Thymus (tissue), 11 donors: ENCODE results near the gene NLRC5. TPM values are rescaled to one million over a fixed set of nuclear protein-coding genes. Genes with fewer than 3 reads are reported as not detected.
A peak's percentile ranks its signal among the peaks of the same experiment; 100 is the strongest.

Source experiments
- DNase-seq, 9 donors: peaks; one replicate each; pipeline ENCODE4 v3.0.0-alpha.2; 2013; ENCODE audit warnings: low spot score in 9 of 9, low read depth in 6 of 9, missing footprints in 1 of 9
- H3K27ac ChIP-seq, 2 donors: one replicate each; pipeline ENCODE4 v1.5.1; 2013; ENCODE audit warnings: control low read depth in 1 of 2, low read depth in 1 of 2, low read length in 1 of 2, mild to moderate bottlenecking in 1 of 2, moderate library complexity in 1 of 2
- H3K27me3 ChIP-seq, 2 donors: one replicate each; pipeline ENCODE4 v1.5.1; 2013; ENCODE audit warnings: low read length in 1 of 2; ENCODE audit not compliant: control insufficient read depth in 2 of 2, insufficient read depth in 1 of 2
- H3K36me3 ChIP-seq, 2 donors: one replicate each; pipeline ENCODE4 v1.5.1; 2013; ENCODE audit warnings: low read length in 1 of 2, mild to moderate bottlenecking in 1 of 2, moderate library complexity in 1 of 2; ENCODE audit not compliant: control insufficient read depth in 2 of 2, insufficient read depth in 2 of 2
- H3K4me1 ChIP-seq, 2 donors: one replicate each; pipeline ENCODE4 v1.5.1; 2013; ENCODE audit warnings: low read length in 2 of 2; ENCODE audit not compliant: control insufficient read depth in 2 of 2, insufficient read depth in 2 of 2
- H3K4me3 ChIP-seq, 2 donors: one replicate each; pipeline ENCODE4 v1.5.1; 2013; ENCODE audit warnings: low read length in 2 of 2, control low read depth in 1 of 2, mild to moderate bottlenecking in 1 of 2
- H3K9me3 ChIP-seq, 2 donors: one replicate each; pipeline ENCODE4 v1.5.1; 2013; ENCODE audit warnings: low read length in 1 of 2, mild to moderate bottlenecking in 1 of 2; ENCODE audit not compliant: control insufficient read depth in 2 of 2, insufficient read depth in 1 of 2
- WGBS: extraction: QIAGEN DNeasy Blood & Tissue Kit; methylation state at CpG from one replicate; pipeline ENCODE4 v1.1.7; 2013; 5-methylcytosine and 5-hydroxymethylcytosine counted together
- polyA plus RNA-seq: library from polyadenylated mRNA; stranded (reverse); fragments of 200-250 nt; gene quantifications from one replicate; pipeline ENCODE4 v1.2.3, GENCODE V29; 2013
- total RNA-seq: library from RNA; stranded (reverse); fragments of 120-200 nt; gene quantifications from one replicate; pipeline ENCODE4 v1.2.4, GENCODE V29; 2013
- donor health status: healthy.

NLRC5 gene
- total and polyA plus RNA-seq, 2 donors = 23.3 to 63.9 TPM

- Histone ChIP-seq H3K9me3 (no peaks in the 10 kb centered on the region), H3K27ac (peak overlapping the region in 1 of 2 donors; percentile 11), H3K4me3 (no peak overlapping the region), H3K27me3 (no peaks in the 10 kb centered on the region), H3K36me3 (peaks cover 33 to 41% of the 10 kb centered on the region in 2 donors), H3K4me1 (peaks cover 0 to 11% of the 10 kb centered on the region in 2 donors)
- WGBS = 95% methylated on average over 10 of the region's 10 CpGs
- DNase-seq = no peak
These were observed 42.4 kb upstream of the NLRC5 start for GRCh38 chr16:56946767-56947603.

DNA sequence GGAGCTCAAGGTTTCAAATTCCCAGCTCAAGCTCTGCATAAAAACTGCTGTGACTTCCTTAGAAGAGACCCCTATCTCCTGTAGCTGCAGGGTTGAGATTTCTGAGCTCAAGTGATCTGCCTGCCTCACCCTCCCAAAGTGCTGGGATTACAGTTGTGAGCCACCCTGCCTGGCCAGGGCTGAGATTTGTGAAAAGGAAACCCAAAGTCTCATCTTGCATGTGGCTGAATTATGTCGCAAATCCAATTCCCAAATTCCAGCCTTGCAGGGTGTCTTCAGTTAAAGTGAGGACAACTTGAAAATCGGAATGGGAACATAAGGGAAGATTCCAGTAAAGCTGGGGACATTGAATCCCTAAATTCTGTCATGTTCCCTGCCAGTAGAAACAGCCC lies 41.8 kb upstream of the NLRC5 start:
- H3K9me3 ChIP-seq = no peaks in the 10 kb centered on the region
- H3K27me3 ChIP-seq = no peaks in the 10 kb centered on the region
- peak overlapping the region in 1 of 2 donors; percentile 11 for H3K27ac ChIP-seq
- peaks cover 27 to 34% of the 10 kb centered on the region in 2 donors for H3K36me3 ChIP-seq
- 94% methylated on average over 2 of the region's 2 CpGs for WGBS
- no peak for DNase-seq
- peaks cover 0 to 11% of the 10 kb centered on the region in 2 donors for H3K4me1 ChIP-seq
- H3K4me3 ChIP-seq = no peak overlapping the region

DNA sequence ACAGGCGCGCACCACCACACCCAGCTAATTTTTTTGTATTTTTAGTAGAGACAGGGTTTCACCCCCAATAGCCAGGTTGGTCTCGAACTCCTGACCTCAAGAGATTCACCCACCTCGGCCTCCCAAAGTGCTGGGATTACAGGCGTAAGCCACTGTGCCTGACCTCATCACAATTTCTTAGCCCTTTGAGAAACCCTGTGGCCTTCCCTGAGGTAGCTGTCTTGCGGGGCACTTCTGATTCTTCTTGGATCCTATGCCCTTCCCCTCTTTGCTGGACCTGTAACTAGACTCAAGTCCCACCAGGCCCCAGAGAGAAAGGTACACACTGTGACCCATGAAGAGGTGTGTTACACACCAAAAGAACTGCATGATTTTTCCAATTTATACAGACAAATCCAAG lies 41.1 kb upstream of the NLRC5 start:
- Histone ChIP-seq H3K36me3 (peaks cover 20 to 28% of the 10 kb centered on the region in 2 donors), H3K27me3 (no peaks in the 10 kb centered on the region), H3K9me3 (no peaks in the 10 kb centered on the region), H3K4me1 (peaks cover 0 to 11% of the 10 kb centered on the region in 2 donors), H3K27ac (no peak overlapping the region), H3K4me3 (no peak overlapping the region)
- no peak for DNase-seq
- over 99% methylated on average over 6 of the region's 6 CpGs for WGBS

DNA sequence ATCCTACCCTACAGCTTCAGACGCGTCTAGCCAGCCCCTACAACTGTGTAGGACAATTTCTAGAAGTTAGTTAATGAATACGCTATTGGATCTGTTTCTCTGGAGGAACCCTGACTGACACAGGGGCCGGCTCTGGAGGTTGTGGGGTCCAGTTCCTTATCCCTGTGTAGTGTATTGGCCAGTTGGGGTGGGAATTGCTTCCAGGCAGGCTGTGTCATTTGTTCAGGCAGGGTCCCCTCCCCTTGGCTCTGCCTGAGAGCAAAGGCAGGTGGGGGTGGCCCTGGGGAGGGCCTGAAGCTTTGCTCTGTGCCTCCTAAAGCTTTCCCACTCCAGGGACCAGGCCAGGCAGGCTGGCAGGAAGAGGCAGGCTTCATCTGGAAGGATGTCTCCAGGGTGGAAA lies 39.3 kb upstream of the NLRC5 start:
- peaks cover 9 to 10% of the 10 kb centered on the region in 2 donors for H3K36me3 ChIP-seq
- H3K4me1 ChIP-seq = peaks cover 0 to 11% of the 10 kb centered on the region in 2 donors
- DNase-seq = no peak
- H3K27ac ChIP-seq = no peak overlapping the region
- no peak overlapping the region for H3K4me3 ChIP-seq
- no peaks in the 10 kb centered on the region for H3K27me3 ChIP-seq
- over 99% methylated on average over 4 of the region's 4 CpGs for WGBS
- no peaks in the 10 kb centered on the region for H3K9me3 ChIP-seq

- no peak for DNase-seq
- H3K4me3 ChIP-seq = no peak overlapping the region
- no peaks in the 10 kb centered on the region for H3K27me3 ChIP-seq
- peaks cover 5 to 6% of the 10 kb centered on the region in 2 donors for H3K36me3 ChIP-seq
- 95% methylated on average over 7 of the region's 7 CpGs for WGBS
- H3K27ac ChIP-seq = no peak overlapping the region
- H3K4me1 ChIP-seq = peaks cover 0 to 11% of the 10 kb centered on the region in 2 donors
- H3K9me3 ChIP-seq = no peaks in the 10 kb centered on the region
These were observed 38.9 kb upstream of the NLRC5 start for GRCh38 chr16:56950455-56950854.

DNA sequence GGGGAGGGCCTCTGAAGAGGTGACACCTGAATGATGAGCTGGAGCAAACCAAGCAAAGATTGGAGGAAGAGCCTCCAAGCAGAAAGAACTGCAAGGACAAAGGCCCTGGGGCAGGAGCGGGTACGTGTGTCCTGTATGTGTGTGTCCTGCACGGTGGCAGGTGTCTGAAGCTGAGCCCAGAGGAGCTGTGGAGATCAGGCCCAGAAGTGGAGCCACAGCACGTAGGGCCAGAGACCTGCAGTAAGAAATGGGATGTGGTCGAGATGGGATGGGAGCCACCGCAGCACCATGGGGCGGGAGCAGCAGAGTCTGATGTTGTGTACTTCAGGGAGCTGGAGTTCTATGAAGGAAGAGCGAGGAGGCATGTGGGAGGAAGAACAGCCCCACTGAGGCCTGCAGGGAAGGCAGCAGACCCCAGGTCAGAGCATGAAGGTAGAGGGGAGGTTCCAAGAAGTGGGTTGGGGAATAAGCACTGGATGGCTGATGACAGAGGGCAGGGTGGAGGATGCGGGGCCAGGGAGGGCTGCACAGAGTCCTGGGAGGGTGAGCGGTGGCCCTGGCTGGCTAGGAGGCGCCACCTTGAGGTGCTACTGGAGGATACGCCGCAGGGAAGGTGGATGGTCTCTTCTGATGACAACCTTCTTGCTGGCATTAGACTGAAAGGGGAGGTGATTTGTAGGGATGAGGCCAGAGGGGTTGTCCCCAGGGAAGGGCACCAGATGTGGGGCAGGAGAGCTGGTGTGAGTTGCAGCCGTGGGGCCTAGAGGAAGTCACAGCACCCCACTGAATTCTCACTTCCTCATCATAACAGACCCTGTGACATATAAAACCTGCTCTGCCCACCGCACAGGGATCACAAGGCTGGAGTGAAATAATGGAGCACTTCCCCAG lies 38.2 kb upstream of the NLRC5 start:
- Histone ChIP-seq H3K27ac (no peak overlapping the region), H3K36me3 (peaks cover under 1 to 5% of the 10 kb centered on the region in 2 donors), H3K4me1 (peaks cover 0 to 11% of the 10 kb centered on the region in 2 donors), H3K27me3 (no peaks in the 10 kb centered on the region), H3K9me3 (no peaks in the 10 kb centered on the region), H3K4me3 (no peak overlapping the region)
- WGBS = 74% methylated on average over 15 of the region's 15 CpGs
- DNase-seq = peak in 5 of 9 donors; percentile 29 to 67 (median 58)

DNA sequence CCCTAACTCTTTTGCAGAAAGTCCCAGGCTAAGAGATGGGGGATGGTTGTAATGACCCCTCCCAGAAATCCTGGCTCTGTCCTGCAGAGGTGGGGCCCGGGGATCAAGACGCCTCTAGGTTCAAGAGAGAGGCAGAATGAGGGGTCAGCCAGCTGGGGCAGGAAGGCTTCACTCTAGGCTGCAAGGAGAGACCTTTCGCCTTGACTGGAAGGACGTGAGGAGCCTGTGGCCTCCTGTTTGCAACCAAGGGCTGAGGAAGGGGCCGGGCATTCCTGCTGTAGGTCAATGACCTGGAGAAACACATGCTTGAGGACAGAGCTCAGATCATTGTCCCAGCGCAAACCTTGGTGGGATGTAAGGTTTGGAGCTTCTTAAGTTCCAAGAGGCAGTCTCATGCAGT lies 36.4 kb upstream of the NLRC5 start:
- Histone ChIP-seq H3K27ac (no peak overlapping the region), H3K9me3 (no peaks in the 10 kb centered on the region), H3K27me3 (no peaks in the 10 kb centered on the region), H3K36me3 (no peaks in the 10 kb centered on the region), H3K4me3 (no peak overlapping the region), H3K4me1 (peaks cover 0 to 11% of the 10 kb centered on the region in 2 donors)
- DNase-seq = no peak
- WGBS = 98% methylated on average over 6 of the region's 6 CpGs

DNA sequence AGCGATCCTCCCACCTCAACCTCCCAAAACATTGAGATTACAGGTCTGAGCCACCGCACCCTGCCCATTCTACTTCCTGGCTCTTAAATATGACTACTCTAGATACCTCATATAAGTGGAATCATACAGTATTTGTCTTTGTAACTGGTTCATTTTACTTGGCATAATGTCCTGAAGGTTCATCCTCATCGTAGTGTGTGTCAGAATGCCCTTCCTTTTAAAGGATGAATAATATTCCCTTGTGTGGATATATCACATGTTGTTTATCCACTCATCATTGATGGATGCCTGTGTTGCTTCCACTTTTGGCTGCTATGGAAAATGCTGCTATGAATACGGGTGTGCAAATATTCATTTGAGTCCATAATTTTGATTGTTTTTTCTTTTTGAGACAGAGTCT lies 33.3 kb upstream of the NLRC5 start:
- 96% methylated on average over 4 of the region's 4 CpGs for WGBS
- no peaks in the 10 kb centered on the region for H3K27me3 ChIP-seq
- DNase-seq = no peak
- H3K9me3 ChIP-seq = no peaks in the 10 kb centered on the region
- no peak overlapping the region for H3K4me3 ChIP-seq
- H3K4me1 ChIP-seq = peaks cover 0 to 11% of the 10 kb centered on the region in 2 donors
- H3K36me3 ChIP-seq = no peaks in the 10 kb centered on the region
- H3K27ac ChIP-seq = no peak overlapping the region

DNA sequence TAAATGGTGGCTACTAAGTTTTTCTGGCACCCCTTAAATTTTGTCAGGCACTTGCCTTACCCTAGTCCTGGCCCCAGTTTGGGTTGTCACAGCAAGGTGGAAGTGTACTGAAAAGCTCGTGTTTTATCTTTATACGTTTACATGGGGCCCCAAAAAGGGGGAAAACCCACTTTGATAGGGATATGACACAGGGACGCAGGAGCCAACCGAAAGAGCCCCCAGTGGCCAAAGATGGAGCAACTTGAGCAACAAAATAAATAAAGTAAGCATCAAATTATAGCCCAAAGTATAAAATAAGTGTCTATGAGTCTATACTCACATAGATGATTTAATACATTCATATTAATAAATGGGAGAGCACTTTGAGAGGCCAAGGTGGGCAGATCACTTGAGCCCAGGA lies 32.6 kb upstream of the NLRC5 start:
- DNase-seq = no peak
- no peaks in the 10 kb centered on the region for H3K9me3 ChIP-seq
- no peak overlapping the region for H3K27ac ChIP-seq
- no peak overlapping the region for H3K4me3 ChIP-seq
- no peaks in the 10 kb centered on the region for H3K27me3 ChIP-seq
- H3K36me3 ChIP-seq = no peaks in the 10 kb centered on the region
- H3K4me1 ChIP-seq = peaks cover 0 to 5% of the 10 kb centered on the region in 2 donors
- WGBS = 66% methylated on average over 4 of the region's 4 CpGs
